Neural progenitor cell (in vitro differentiated cells): ENCODE measurements around the gene RXRB. TPM values are rescaled to one million over a fixed set of nuclear protein-coding genes. Genes with fewer than 3 reads are reported as not detected.

Experiments
- DNase-seq: peaks from one replicate; pipeline ENCODE4 v3.0.0-alpha.2; 2016; ENCODE audit warnings: low spot score
- H2AFZ ChIP-seq: fragments of 200-600 bp; sonication (generic); replicated peaks from 2 replicates; pipeline ENCODE4 v1.6.1; 2016; ENCODE audit warnings: antibody characterized with exemption
- H3F3A ChIP-seq: fragments of 200-600 bp; sonication (generic); 2 replicates; pipeline ENCODE4 v1.6.1; 2016; ENCODE audit warnings: antibody characterized with exemption, low read depth
- H3K27ac ChIP-seq: fragments of 200-600 bp; sonication (generic); 2 replicates; pipeline ENCODE4 v1.5.1; 2016; ENCODE audit warnings: mild to moderate bottlenecking
- H3K27me3 ChIP-seq: fragments of 200-600 bp; sonication (generic); 2 replicates; pipeline ENCODE4 v1.6.1; 2016; ENCODE audit warnings: mild to moderate bottlenecking, moderate library complexity
- H3K36me3 ChIP-seq: fragments of 200-600 bp; sonication (generic); 2 replicates; pipeline ENCODE4 v1.5.1; 2016
- H3K4me1 ChIP-seq: fragments of 200-600 bp; sonication (generic); 2 replicates; pipeline ENCODE4 v1.6.1; 2016; ENCODE audit warnings: mixed run types
- H3K4me2 ChIP-seq: fragments of 200-600 bp; sonication (generic); 2 replicates; pipeline ENCODE4 v1.6.1; 2016
- H3K4me3 ChIP-seq: fragments of 200-600 bp; sonication (generic); 2 replicates; pipeline ENCODE4 v1.5.1; 2016
- H3K79me2 ChIP-seq: fragments of 200-600 bp; sonication (generic); 2 replicates; pipeline ENCODE4 v1.6.1; 2016; ENCODE audit warnings: low read depth
- H3K9ac ChIP-seq: fragments of 200-600 bp; sonication (generic); 2 replicates; pipeline ENCODE4 v1.6.1; 2016
- H3K9me3 ChIP-seq: fragments of 200-600 bp; sonication (generic); 2 replicates; pipeline ENCODE4 v1.5.1; 2016; ENCODE audit warnings: low read depth
- H4K20me1 ChIP-seq: fragments of 200-600 bp; sonication (generic); 2 replicates; pipeline ENCODE4 v1.6.1; 2016; ENCODE audit warnings: low read depth
- H3K27ac Mint-ChIP-seq: 3 replicates; pipeline ENCODE4 v1.8.0; 2021; ENCODE audit warnings: mixed read lengths
- H3K27me3 Mint-ChIP-seq: 2 replicates; pipeline ENCODE4 v1.8.0; 2022; ENCODE audit warnings: low read depth, mild to moderate bottlenecking, inconsistent platforms, moderate library complexity, mixed read lengths; ENCODE audit not compliant: insufficient read depth
- H3K36me3 Mint-ChIP-seq: 3 replicates; pipeline ENCODE4 v1.8.0; 2021; ENCODE audit warnings: mixed read lengths
- H3K4me1 Mint-ChIP-seq: 3 replicates; pipeline ENCODE4 v1.8.0; 2021; ENCODE audit warnings: mixed read lengths
- H3K4me3 Mint-ChIP-seq: 3 replicates; pipeline ENCODE4 v1.8.0; 2021; ENCODE audit warnings: mild to moderate bottlenecking, moderate library complexity, mixed read lengths
- H3K9me3 Mint-ChIP-seq: 3 replicates; pipeline ENCODE4 v1.8.0; 2020; ENCODE audit warnings: mixed read lengths
- CTCF ChIP-seq: fragments of 200-600 bp; sonication (generic); IDR thresholded peaks from 2 replicates; pipeline ENCODE4 v1.5.1; 2017; ENCODE audit warnings: antibody characterized with exemption, mild to moderate bottlenecking
- EZH2 ChIP-seq: fragments of 200-600 bp; sonication (generic); IDR thresholded peaks from 2 replicates; pipeline ENCODE4 v1.6.1; 2017; ENCODE audit warnings: antibody characterized with exemption, mild to moderate bottlenecking, moderate library complexity
- EZH2phosphoT487 ChIP-seq: fragments of 200-600 bp; sonication (generic); IDR thresholded peaks from 2 replicates; pipeline ENCODE4 v1.6.1; 2017; ENCODE audit warnings: antibody characterized with exemption
- total RNA-seq: library from RNA; depleted of rRNA; stranded (reverse); fragments of >200 nt; gene quantifications from 2 replicates; pipeline ENCODE4 v1.2.3, GENCODE V29; 2015; ENCODE audit warnings: low replicate concordance

Gene RXRB
- total RNA-seq, 1 donor from 2014 or later = 10.2 TPM

GRCh38 chr6:33171880-33172687, 28.4 kb downstream of the RXRB start:
- Mint-ChIP-seq H3K27ac (peak overlapping the region; percentile 37), H3K36me3 (no peaks in the 10 kb centered on the region), H3K4me1 (peaks cover 2% of the 10 kb centered on the region), H3K27me3 (peaks cover 5% of the 10 kb centered on the region), H3K9me3 (no peaks in the 10 kb centered on the region), H3K4me3 (no peak overlapping the region)
- no peak for TF ChIP-seq EZH2phosphoT487
- TF ChIP-seq CTCF = no peak
- no peak for TF ChIP-seq EZH2
- Histone ChIP-seq H3K4me3 (no peak overlapping the region), H3K79me2 (no peaks in the 10 kb centered on the region), H2AFZ (no peak overlapping the region), H3K4me2 (no peak overlapping the region), H3K27ac (no peak overlapping the region), H3K36me3 (no peaks in the 10 kb centered on the region), H4K20me1 (no peaks in the 10 kb centered on the region), H3K4me1 (no peaks in the 10 kb centered on the region), H3K9ac (no peak overlapping the region), H3K27me3 (no peaks in the 10 kb centered on the region), H3F3A (no peaks in the 10 kb centered on the region), H3K9me3 (no peaks in the 10 kb centered on the region)
- DNase-seq = no peak

- Histone ChIP-seq H2AFZ (no peak overlapping the region), H3K36me3 (no peaks in the 10 kb centered on the region), H3K27ac (no peak overlapping the region), H3K4me2 (no peak overlapping the region), H3K79me2 (no peaks in the 10 kb centered on the region), H3K4me1 (no peaks in the 10 kb centered on the region), H4K20me1 (no peaks in the 10 kb centered on the region), H3K9me3 (no peaks in the 10 kb centered on the region), H3K4me3 (no peak overlapping the region), H3K9ac (no peak overlapping the region), H3K27me3 (no peaks in the 10 kb centered on the region), H3F3A (no peaks in the 10 kb centered on the region)
- no peaks in the 10 kb centered on the region for H3K9me3 Mint-ChIP-seq
- H3K4me1 Mint-ChIP-seq = peaks cover 2% of the 10 kb centered on the region
- no peak for TF ChIP-seq CTCF
- no peak for TF ChIP-seq EZH2phosphoT487
- TF ChIP-seq EZH2 = no peak
- no peaks in the 10 kb centered on the region for H3K36me3 Mint-ChIP-seq
- no peak overlapping the region for H3K4me3 Mint-ChIP-seq
- no peak overlapping the region for H3K27ac Mint-ChIP-seq
- peaks cover 2% of the 10 kb centered on the region for H3K27me3 Mint-ChIP-seq
- no peak for DNase-seq
Measured at GRCh38 chr6:33171016-33171879, 29.2 kb downstream of the RXRB start.

- no peaks in the 10 kb centered on the region for H3K36me3 Mint-ChIP-seq
- DNase-seq = no peak
- H3K27me3 ChIP-seq = no peaks in the 10 kb centered on the region
- H3K9me3 Mint-ChIP-seq = no peaks in the 10 kb centered on the region
- TF ChIP-seq CTCF (no peak), EZH2 (no peak), EZH2phosphoT487 (no peak)
- no peaks in the 10 kb centered on the region for H3K4me1 ChIP-seq
- H3K4me1 Mint-ChIP-seq = peaks cover 2% of the 10 kb centered on the region
- H3K4me2 ChIP-seq = no peak overlapping the region
- H4K20me1 ChIP-seq = no peaks in the 10 kb centered on the region
- no peaks in the 10 kb centered on the region for H3K36me3 ChIP-seq
- H3K27ac Mint-ChIP-seq = peak overlapping the region; percentile 83
- H3K27ac ChIP-seq = no peak overlapping the region
- H3K4me3 Mint-ChIP-seq = no peak overlapping the region
- no peak overlapping the region for H2AFZ ChIP-seq
- no peaks in the 10 kb centered on the region for H3K79me2 ChIP-seq
- peaks cover 6% of the 10 kb centered on the region for H3K27me3 Mint-ChIP-seq
- no peaks in the 10 kb centered on the region for H3K9me3 ChIP-seq
- H3K4me3 ChIP-seq = no peak overlapping the region
- H3F3A ChIP-seq = no peaks in the 10 kb centered on the region
- no peak overlapping the region for H3K9ac ChIP-seq
Measured at GRCh38 chr6:33170176-33171015, 30.1 kb downstream of the RXRB start.
